ENCODE results near the gene TPST2. TPM values are rescaled to one million over a fixed set of nuclear protein-coding genes. Genes with fewer than 3 reads are reported as not detected.

The TPST2 gene
- total and polyA plus RNA-seq, 2 experiments from 2014 or later, result 17.8 to 44.2 TPM

DNA sequence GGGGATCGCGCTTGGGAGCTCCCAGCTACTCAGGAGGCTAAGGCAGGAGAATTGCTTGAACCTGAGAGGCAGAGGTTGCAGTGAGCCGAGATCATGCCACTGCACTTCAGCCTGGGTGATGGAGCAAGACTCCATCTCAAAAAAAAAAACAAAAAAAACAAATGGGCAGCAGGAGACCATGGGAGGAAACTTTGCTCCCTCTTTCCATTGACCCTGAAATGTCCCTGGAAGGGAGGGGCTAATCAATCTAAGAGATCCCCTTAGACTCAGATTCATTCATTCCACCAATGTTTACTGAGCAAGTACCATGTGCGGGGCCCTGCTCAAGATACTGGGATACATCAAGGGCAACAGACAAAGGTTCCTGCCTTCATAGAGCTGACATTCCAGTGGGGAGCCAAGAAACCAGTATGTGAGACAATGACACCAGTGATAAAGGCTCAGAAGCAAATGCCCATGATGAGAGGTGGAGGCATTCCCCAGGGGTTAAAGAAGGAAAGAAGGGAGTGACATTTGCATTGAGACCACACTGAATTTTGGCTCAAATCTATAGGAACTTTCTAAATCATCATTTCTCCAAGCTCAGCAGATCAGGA lies 39.9 kb downstream of the TPST2 start:
- Histone ChIP-seq H3K4me3 (no peak overlapping the region), H3K27ac (no peak overlapping the region), H3K27me3 (no peaks in the 10 kb centered on the region), H3K9me3 (ENCODE audit: low read depth) (no peaks in the 10 kb centered on the region), H3K4me1 (ENCODE audit: low read depth) (peaks cover 6% of the 10 kb centered on the region), H3K36me3 (no peaks in the 10 kb centered on the region)
- TF ChIP-seq, protein P1, sequence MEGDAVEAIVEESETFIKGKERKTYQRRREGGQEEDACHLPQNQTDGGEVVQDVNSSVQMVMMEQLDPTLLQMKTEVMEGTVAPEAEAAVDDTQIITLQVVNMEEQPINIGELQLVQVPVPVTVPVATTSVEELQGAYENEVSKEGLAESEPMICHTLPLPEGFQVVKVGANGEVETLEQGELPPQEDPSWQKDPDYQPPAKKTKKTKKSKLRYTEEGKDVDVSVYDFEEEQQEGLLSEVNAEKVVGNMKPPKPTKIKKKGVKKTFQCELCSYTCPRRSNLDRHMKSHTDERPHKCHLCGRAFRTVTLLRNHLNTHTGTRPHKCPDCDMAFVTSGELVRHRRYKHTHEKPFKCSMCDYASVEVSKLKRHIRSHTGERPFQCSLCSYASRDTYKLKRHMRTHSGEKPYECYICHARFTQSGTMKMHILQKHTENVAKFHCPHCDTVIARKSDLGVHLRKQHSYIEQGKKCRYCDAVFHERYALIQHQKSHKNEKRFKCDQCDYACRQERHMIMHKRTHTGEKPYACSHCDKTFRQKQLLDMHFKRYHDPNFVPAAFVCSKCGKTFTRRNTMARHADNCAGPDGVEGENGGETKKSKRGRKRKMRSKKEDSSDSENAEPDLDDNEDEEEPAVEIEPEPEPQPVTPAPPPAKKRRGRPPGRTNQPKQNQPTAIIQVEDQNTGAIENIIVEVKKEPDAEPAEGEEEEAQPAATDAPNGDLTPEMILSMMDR (IDR thresholded peaks at IDR 0.05; ENCODE audit: low read depth, low read length), result no peak
- DNase-seq (ENCODE audit: low read depth in 1 of 2, low spot score in 1 of 2), result peak in 1 of 2 donors; percentile 13

DNA sequence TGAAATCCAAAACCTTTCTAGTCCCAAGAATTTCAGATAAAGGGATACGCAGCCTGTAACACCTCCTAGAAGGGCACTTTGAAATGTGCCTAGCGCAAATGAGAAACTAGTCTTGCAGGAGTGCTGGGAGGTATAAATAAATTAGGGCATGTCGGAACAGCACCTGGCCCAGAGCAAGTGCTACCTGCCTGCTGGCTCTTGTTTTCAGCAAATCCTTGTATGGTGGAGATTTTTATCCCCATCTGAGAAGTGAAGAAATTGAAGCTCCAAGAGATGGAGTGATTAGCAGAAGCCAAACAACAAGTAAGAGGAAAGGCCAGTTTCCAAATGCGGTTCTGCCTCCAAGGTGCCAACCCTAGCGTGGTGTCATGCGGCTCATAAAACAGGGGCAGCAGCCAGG lies 40.9 kb downstream of the TPST2 start:
- TF ChIP-seq, protein P1 (IDR thresholded peaks at IDR 0.05; ENCODE audit: low read depth, low read length), result no peak
- no peaks in the 10 kb centered on the region for H3K27me3 ChIP-seq
- no peak for DNase-seq (ENCODE audit: low read depth in 1 of 2, low spot score in 1 of 2)
- H3K9me3 ChIP-seq (ENCODE audit: low read depth), result no peaks in the 10 kb centered on the region
- H3K36me3 ChIP-seq, result no peaks in the 10 kb centered on the region
- no peak overlapping the region for H3K4me3 ChIP-seq
- no peak overlapping the region for H3K27ac ChIP-seq
- H3K4me1 ChIP-seq (ENCODE audit: low read depth), result peaks cover 6% of the 10 kb centered on the region

DNA sequence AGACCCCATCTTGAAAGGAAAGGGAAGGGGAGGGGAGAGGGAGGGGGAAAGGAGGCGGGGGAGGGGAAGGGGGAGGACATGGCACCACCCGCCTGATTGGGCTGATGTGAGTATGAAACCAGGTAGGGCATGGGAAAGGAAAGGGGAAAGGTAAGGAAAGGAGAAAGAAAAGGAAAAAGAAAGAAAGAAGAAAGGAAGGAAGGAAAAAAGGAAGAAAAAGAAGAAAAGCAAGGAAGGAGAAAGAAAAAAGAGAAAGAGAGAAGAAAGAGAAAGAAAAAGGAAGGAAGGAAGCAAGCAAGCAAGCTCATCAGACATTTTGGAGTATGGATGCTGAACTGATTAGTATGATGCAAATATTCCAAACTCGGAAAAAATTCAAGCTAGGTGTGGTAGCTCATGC lies 41.6 kb downstream of the TPST2 start:
- Histone ChIP-seq H3K27ac (no peak overlapping the region), H3K36me3 (no peaks in the 10 kb centered on the region), H3K4me1 (ENCODE audit: low read depth) (peaks cover 6% of the 10 kb centered on the region), H3K4me3 (no peak overlapping the region), H3K9me3 (ENCODE audit: low read depth) (no peaks in the 10 kb centered on the region), H3K27me3 (no peaks in the 10 kb centered on the region)
- TF ChIP-seq, protein P1 (IDR thresholded peaks at IDR 0.05; ENCODE audit: low read depth, low read length), result no peak
- no peak for DNase-seq (ENCODE audit: low read depth in 1 of 2, low spot score in 1 of 2)

DNA sequence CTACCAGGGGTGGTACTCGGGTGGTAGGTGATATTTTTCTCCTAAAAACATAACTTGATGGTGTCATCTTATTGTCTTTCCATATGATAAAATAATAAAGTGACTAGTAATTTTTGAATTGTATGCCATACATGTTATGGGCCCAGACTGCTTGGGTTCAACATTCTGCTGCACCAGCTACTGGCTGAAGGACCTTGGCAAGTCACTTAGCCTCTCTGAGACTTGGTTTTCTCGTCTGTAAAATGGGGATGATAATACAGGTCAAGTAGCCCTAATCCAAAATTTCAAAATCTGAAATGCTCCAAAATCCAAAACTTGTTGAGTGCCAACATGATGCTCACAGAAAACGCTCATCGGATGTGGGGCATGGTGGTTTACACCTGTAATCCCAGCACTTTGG lies 42.1 kb downstream of the TPST2 start:
- Histone ChIP-seq H3K4me3 (no peak overlapping the region), H3K27ac (no peak overlapping the region), H3K36me3 (no peaks in the 10 kb centered on the region), H3K27me3 (no peaks in the 10 kb centered on the region), H3K4me1 (ENCODE audit: low read depth) (peaks cover 6% of the 10 kb centered on the region), H3K9me3 (ENCODE audit: low read depth) (no peaks in the 10 kb centered on the region)
- TF ChIP-seq, protein P1 (IDR thresholded peaks at IDR 0.05; ENCODE audit: low read depth, low read length), result no peak
- no peak for DNase-seq (ENCODE audit: low read depth in 1 of 2, low spot score in 1 of 2)

DNA sequence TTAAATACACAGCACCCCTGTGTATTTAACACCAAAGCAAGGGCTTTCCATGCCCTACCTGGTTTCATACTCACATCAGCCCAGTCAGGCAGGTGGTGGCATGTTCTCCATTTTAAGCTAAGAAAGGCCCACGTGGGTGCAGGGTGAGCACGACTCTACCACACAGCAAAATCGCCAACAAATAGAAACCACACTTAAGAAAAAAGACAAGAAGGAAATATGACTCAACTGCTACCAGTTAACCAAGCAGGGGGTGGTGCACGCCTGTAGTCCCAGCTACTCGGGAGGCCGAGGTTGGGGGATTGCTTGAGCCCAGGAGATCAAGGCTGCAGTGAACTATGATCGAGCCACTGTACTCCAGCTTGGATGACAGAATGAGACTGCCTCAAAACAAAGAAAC lies 42.5 kb downstream of the TPST2 start:
- Histone ChIP-seq H3K27ac (no peak overlapping the region), H3K27me3 (no peaks in the 10 kb centered on the region), H3K4me3 (no peak overlapping the region), H3K4me1 (ENCODE audit: low read depth) (peaks cover 6% of the 10 kb centered on the region), H3K36me3 (no peaks in the 10 kb centered on the region), H3K9me3 (ENCODE audit: low read depth) (no peaks in the 10 kb centered on the region)
- TF ChIP-seq, protein P1 (IDR thresholded peaks at IDR 0.05; ENCODE audit: low read depth, low read length), result no peak
- no peak for DNase-seq (ENCODE audit: low read depth in 1 of 2, low spot score in 1 of 2)
